Smooth muscle cell (in vitro differentiated cells): ENCODE measurements around the gene TMEM18. TPM values are rescaled to one million over a fixed set of nuclear protein-coding genes. Genes with fewer than 3 reads are reported as not detected.

ENCODE experiments used
- DNase-seq: peaks from one replicate; lab custom pipeline; 2025; ENCODE audit not compliant: unreplicated experiment; lab: John Stamatoyannopoulos, UW
- H2AFZ ChIP-seq: fragments of 200-600 bp; sonication (generic); 2 replicates; pipeline ENCODE4 v1.6.0; 2016; ENCODE audit warnings: antibody characterized with exemption, low read depth, mild to moderate bottlenecking
- H3F3A ChIP-seq: fragments of 200-600 bp; sonication (generic); 2 replicates; pipeline ENCODE4 v1.6.0; 2017; ENCODE audit warnings: antibody characterized with exemption, low read depth
- H3K27ac ChIP-seq: fragments of 200-600 bp; sonication (generic); 2 replicates; pipeline ENCODE4 v1.5.1; 2016; ENCODE audit warnings: low read depth, mild to moderate bottlenecking
- H3K27me3 ChIP-seq: fragments of 200-600 bp; sonication (generic); 2 replicates; pipeline ENCODE4 v1.6.1; 2016; ENCODE audit warnings: low read depth, mild to moderate bottlenecking
- H3K36me3 ChIP-seq: fragments of 200-600 bp; sonication (generic); 2 replicates; pipeline ENCODE4 v1.5.1; 2016; ENCODE audit warnings: low read depth
- H3K4me1 ChIP-seq: fragments of 200-600 bp; sonication (generic); 2 replicates; pipeline ENCODE4 v1.5.1; 2016; ENCODE audit warnings: low read depth
- H3K4me2 ChIP-seq: fragments of 200-600 bp; sonication (generic); 2 replicates; pipeline ENCODE4 v1.6.0; 2016; ENCODE audit warnings: mild to moderate bottlenecking
- H3K4me3 ChIP-seq: fragments of 200-600 bp; sonication (generic); 2 replicates; pipeline ENCODE4 v1.5.1; 2016; ENCODE audit warnings: mild to moderate bottlenecking
- H3K79me2 ChIP-seq: fragments of 200-600 bp; sonication (generic); 2 replicates; pipeline ENCODE4 v1.6.0; 2016; ENCODE audit warnings: low read depth, mild to moderate bottlenecking
- H3K9ac ChIP-seq: fragments of 200-600 bp; sonication (generic); 2 replicates; pipeline ENCODE4 v1.6.0; 2016; ENCODE audit warnings: low read depth
- H3K9me3 ChIP-seq: fragments of 200-600 bp; sonication (generic); replicated peaks from 2 replicates; pipeline ENCODE4 v1.5.1; 2016; ENCODE audit warnings: low read depth
- H4K20me1 ChIP-seq: fragments of 200-600 bp; sonication (generic); 2 replicates; pipeline ENCODE4 v1.6.0; 2016; ENCODE audit warnings: low read depth
- WGBS: methylation state at CpG from one replicate; pipeline ENCODE4 v1.1.7; 2016; ENCODE audit warnings: low lambda C conversion rate; 5-methylcytosine and 5-hydroxymethylcytosine counted together
- polyA plus RNA-seq: library from polyadenylated mRNA; unstranded; fragments of >200 nt; fragmentation: Nextera tagmentation; extraction: Ambion mirVana; gene quantifications from 2 replicates; pipeline ENCODE4 v1.2.1, GENCODE V29; 2016
- total RNA-seq: library from RNA; depleted of rRNA; stranded (reverse); fragments of >200 nt; gene quantifications from 2 replicates; pipeline ENCODE4 v1.2.3, GENCODE V29; 2014
- TF ChIP-seq, protein P1 (sequence below): fragments of 200-600 bp; sonication (generic); IDR thresholded peaks from 2 replicates; pipeline ENCODE4 v1.5.1; 2017; ENCODE audit warnings: borderline replicate concordance, mild to moderate bottlenecking, antibody characterized with exemption; ENCODE audit not compliant: insufficient read depth, poor library complexity, severe bottlenecking

TMEM18 gene
- total and polyA plus RNA-seq, 2 experiments from 2014 or later = 18.3 to 29.1 TPM

DNA sequence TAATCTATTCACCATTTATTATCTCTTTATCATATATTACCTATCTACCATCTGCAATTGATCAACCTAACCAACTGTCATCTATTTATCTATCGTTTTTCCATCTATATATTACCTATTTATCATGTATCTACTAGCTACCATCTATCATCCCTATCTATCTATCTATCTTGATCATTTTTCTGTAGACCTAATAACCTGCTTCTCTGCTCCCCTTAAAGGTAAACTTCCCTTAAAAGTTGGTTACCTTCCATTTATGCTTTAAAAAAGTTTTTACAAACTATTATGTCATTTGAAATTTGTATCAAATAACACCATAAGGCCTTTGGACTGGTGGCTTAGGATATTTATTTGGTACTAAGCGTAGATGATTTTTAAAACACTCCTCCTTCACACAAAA, 47.2 kb downstream of the TMEM18 start:
- no peak for DNase-seq
- TF ChIP-seq, protein P1, sequence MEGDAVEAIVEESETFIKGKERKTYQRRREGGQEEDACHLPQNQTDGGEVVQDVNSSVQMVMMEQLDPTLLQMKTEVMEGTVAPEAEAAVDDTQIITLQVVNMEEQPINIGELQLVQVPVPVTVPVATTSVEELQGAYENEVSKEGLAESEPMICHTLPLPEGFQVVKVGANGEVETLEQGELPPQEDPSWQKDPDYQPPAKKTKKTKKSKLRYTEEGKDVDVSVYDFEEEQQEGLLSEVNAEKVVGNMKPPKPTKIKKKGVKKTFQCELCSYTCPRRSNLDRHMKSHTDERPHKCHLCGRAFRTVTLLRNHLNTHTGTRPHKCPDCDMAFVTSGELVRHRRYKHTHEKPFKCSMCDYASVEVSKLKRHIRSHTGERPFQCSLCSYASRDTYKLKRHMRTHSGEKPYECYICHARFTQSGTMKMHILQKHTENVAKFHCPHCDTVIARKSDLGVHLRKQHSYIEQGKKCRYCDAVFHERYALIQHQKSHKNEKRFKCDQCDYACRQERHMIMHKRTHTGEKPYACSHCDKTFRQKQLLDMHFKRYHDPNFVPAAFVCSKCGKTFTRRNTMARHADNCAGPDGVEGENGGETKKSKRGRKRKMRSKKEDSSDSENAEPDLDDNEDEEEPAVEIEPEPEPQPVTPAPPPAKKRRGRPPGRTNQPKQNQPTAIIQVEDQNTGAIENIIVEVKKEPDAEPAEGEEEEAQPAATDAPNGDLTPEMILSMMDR = no peak
- Histone ChIP-seq H3K9ac (no peak overlapping the region), H3K4me2 (no peak overlapping the region), H3K4me3 (no peak overlapping the region), H3K4me1 (peaks cover 12% of the 10 kb centered on the region), H3K79me2 (no peaks in the 10 kb centered on the region), H3K36me3 (no peaks in the 10 kb centered on the region), H3K27ac (no peak overlapping the region), H4K20me1 (no peaks in the 10 kb centered on the region), H3K9me3 (no peaks in the 10 kb centered on the region), H3K27me3 (no peaks in the 10 kb centered on the region), H2AFZ (no peak overlapping the region), H3F3A (no peaks in the 10 kb centered on the region)
- WGBS = 39% methylated on average over 2 of the region's 2 CpGs

DNA sequence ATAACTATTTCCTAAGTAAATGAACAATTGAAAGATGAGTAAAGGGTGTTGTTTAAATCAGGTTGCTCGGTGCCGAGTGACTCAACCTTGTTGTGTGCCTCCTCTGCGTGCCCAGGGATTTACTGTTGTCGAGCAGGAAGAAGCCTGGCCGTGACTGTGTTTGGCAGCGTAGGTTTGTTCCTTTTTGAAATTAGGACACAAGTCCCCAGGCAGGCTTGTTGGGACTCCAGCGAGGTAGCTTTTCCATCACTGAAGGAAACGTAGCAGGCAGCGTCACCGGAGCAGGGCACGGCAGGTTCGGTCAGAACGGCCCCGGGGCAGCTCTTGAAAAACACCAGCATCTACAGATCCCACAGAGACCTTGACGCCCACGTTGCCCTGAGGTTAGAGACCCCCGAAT, 48.6 kb downstream of the TMEM18 start:
- H3K9me3 ChIP-seq = no peaks in the 10 kb centered on the region
- TF ChIP-seq, protein P1 = no peak
- H2AFZ ChIP-seq = no peak overlapping the region

DNA sequence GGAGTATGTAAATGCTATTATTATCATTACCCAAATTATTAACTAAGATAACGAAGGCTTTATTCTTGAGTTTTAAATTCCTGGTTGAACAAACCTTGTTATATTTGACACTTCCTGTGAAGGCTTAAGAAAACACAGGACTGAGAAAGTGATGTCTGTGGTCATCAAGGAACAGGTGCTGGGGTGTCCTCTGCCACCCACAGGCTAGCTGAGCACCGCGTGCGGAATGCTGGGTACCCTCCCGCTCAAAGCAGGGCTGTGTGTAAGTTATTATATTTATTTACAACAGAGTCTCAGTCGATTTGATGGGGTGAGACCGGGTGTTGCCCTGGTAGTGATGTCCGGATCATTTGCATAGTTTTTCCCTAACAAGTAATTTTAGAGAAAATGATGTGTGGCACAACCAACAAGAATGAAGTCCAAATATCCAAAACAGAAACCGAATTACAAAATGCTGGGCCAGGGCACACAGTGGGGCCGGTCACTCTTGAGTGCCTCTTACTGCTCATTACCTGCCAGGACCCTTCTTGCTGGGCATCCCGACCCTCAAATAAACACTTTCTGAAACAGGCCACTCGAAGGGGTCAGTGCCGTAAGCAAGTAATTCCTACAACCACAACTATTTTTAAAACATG, 49.2 kb downstream of the TMEM18 start:
- Histone ChIP-seq H3K27me3 (no peaks in the 10 kb centered on the region), H4K20me1 (no peaks in the 10 kb centered on the region), H3K27ac (no peak overlapping the region), H3F3A (no peaks in the 10 kb centered on the region), H3K4me3 (no peak overlapping the region), H3K79me2 (no peaks in the 10 kb centered on the region), H2AFZ (no peak overlapping the region), H3K4me2 (no peak overlapping the region), H3K9me3 (no peaks in the 10 kb centered on the region), H3K4me1 (peaks cover 17% of the 10 kb centered on the region), H3K9ac (no peak overlapping the region), H3K36me3 (no peaks in the 10 kb centered on the region)
- TF ChIP-seq, protein P1 = no peak
- DNase-seq = no peak
- 91% methylated on average over 13 of the region's 13 CpGs for WGBS

More for the DNA sequence above, 48.6 kb downstream of the TMEM18 start:
- Histone ChIP-seq H4K20me1 (no peaks in the 10 kb centered on the region), H3K79me2 (no peaks in the 10 kb centered on the region), H3K27me3 (no peaks in the 10 kb centered on the region), H3K36me3 (no peaks in the 10 kb centered on the region), H3K4me1 (peaks cover 17% of the 10 kb centered on the region), H3K4me2 (no peak overlapping the region), H3F3A (no peaks in the 10 kb centered on the region), H3K27ac (no peak overlapping the region), H3K9ac (no peak overlapping the region), H3K4me3 (no peak overlapping the region)
- DNase-seq = no peak
- WGBS = 78% methylated on average over 17 of the region's 17 CpGs

DNA sequence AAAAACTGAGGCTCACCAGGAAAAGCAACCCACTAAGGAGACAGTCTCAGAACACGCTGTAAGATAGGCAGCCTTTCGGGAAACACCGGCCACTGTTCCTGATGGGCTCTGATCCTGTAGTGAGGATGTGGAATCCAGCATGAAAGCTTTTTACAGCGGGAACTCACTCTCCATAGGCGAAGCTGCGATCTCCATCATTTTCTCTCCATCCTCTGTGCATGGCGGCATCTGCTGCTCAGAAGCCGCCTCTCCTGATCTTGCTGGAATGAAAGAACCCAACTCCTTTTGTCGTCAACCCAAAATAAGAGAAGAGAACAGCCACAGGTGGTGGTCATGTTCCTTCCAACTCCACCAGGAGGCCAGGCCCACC, 49.9 kb downstream of the TMEM18 start:
- TF ChIP-seq, protein P1 = no peak
- no peak for DNase-seq
- H3K36me3 ChIP-seq = no peaks in the 10 kb centered on the region
- H3K27ac ChIP-seq = no peak overlapping the region
- H4K20me1 ChIP-seq = no peaks in the 10 kb centered on the region
- H3K9me3 ChIP-seq = no peaks in the 10 kb centered on the region
- H3K4me1 ChIP-seq = peaks cover 17% of the 10 kb centered on the region
- H3K27me3 ChIP-seq = no peaks in the 10 kb centered on the region
- 91% methylated on average over 9 of the region's 9 CpGs for WGBS
- H3K4me3 ChIP-seq = no peak overlapping the region
- no peaks in the 10 kb centered on the region for H3F3A ChIP-seq
- H3K79me2 ChIP-seq = no peaks in the 10 kb centered on the region
- no peak overlapping the region for H2AFZ ChIP-seq
- no peak overlapping the region for H3K9ac ChIP-seq
- H3K4me2 ChIP-seq = no peak overlapping the region
